Activated CD4-positive, alpha-beta T cell treated with anti-CD3 and anti-CD28 coated beads for 48 hours (primary cell): Measurements from ENCODE around the gene WDFY4.

Experiments
- DNase-seq: peaks from one replicate; pipeline ENCODE4 v3.0.0-alpha.2; 2020

The WDFY4 gene

DNA sequence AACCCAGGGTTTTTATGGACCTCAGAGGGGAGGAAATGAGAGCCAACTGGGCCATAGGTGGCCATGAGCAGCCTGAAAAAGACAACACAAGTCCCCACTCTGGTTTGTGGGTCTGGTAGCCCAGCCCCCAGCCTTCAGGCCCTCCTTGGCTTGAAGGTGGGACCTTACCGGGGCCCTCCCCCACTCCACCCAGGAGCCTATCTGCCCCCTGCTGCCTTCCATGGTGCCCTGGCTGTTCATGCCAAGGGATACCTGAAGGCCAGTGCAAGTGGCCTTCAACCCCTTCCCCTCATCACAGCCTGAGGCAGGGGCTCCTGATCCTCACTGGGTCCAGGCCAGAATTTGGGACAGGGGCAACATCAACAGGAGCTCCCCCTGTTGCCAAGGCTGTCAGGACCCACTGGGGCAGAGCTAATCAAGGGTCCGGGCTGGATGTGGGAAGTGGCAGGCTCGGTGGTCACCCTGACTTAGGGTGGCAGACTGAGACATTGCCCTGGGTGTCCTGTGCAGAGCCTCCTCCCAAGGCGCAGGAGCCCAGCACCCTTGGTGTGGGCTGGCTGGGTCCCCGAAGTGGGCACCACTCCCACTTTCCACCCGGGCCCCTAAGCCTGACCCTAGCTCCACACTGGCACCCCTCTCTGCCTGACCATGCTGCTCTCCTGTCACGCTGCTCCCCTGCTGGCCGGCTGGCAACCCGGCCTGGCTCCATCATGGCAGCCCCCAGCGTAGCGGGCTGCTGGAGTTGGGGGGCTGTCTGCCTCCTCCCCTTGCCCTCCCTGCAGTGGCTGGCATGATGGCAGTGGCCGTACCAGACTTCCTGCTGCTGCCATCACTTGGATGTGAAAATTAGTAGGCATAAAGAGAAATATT is 6.4 kb downstream of the WDFY4 start:
- no peak for DNase-seq

DNA sequence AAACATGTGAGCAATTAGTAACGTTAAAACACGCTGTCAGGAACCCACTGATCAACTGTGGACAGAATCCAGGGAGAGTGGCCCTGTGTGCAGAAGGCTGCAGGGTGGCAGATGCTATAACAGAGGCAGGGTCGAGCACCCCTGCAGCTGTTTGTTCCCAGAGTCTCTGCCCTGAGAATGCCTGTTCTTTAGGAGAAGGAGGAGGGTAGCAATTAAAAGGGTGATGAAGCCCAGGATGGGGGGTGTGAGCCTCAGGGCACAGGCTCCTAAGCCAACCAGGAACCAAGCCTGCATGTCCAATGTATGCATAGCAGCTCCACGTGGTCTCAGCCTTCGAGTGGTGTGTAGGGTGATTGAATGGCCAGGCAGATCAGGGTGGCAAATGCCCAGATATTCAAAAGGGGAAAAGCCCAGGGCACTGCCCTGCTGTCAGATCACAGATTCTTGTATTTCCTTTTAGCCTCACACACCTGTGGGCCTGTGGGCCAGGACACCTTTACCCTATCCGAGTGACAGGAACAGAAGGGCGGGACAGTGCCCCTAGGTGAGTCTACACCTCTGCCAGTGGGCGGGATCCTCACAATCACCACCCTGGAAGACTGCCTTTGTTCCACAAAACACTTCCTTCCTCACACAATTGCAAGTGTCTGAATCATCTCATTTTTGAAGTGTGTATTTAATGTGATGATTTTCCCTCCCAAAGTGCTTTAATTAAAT is 7.3 kb downstream of the WDFY4 start:
- no peak for DNase-seq

DNA sequence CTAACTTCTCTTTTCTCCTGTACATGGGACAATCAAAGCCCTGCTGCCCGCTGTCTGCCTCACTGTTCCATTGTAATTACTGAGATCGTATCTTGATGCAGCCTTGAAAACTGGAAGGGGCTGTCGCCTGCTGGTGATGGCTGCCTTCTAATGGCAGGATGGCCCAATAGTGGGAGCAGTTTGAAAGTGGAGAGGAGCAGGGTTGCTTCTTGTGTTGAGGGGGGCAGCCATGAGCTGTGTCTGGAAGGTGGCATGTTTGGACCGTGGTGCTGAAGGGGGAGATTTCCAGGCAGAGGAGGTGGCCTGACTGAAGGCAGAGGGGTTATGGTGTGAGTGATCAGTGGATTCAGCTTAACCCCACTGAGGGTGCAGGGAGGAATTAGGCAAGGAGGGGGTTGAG is 8.1 kb downstream of the WDFY4 start:
- DNase-seq: no peak

DNA sequence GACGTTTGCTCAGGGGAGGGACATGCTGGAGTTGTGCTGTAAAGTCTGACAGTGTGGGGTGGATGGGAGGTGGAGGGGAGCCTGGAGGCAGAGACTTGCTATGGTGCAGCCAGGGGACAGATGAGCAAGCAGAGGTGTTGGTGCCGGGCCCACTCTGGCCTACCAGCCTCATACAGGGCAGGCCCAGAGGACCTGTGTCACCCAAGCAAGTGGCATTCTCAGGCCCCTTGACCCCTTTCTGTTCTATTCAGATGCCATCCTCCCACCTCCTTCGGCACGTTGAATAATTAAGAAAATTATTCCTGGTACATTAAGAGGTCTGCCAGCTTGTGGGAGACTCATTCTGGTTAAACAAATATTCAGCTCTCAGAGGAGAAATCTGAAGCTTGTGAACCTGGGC is 8.5 kb downstream of the WDFY4 start:
- DNase-seq: no peak

DNA sequence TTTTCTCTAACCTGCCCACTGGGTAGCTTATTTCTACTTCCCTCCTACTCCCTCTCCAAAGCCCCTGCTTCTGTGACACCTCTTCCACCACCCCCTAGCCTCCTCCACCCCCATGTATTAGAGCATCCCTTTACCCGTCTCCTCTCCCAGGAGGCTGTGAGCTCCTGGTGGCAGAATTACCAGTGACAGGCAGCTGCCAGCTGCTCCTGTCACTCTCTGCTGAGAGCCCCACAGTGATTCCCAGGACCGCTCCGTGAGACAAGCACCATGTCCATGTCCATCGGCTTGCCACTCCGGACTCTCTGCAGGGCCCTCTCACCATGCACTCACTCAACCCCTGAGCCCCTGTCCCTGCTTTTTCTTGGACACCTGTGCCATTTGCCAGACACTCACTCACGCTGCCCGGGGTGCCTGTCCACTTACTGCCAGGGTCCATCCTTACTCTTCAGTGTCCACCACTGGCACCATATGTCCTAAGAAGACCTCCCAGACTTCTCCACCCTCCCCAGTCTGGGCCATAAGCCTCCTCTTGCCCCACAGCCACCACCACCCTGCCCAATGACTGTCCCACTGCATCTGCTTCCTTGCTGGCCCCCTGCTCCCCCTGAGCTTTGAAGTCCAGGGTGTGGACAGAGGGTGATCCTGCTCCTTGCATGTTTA is 9.8 kb downstream of the WDFY4 start:
- no peak for DNase-seq

DNA sequence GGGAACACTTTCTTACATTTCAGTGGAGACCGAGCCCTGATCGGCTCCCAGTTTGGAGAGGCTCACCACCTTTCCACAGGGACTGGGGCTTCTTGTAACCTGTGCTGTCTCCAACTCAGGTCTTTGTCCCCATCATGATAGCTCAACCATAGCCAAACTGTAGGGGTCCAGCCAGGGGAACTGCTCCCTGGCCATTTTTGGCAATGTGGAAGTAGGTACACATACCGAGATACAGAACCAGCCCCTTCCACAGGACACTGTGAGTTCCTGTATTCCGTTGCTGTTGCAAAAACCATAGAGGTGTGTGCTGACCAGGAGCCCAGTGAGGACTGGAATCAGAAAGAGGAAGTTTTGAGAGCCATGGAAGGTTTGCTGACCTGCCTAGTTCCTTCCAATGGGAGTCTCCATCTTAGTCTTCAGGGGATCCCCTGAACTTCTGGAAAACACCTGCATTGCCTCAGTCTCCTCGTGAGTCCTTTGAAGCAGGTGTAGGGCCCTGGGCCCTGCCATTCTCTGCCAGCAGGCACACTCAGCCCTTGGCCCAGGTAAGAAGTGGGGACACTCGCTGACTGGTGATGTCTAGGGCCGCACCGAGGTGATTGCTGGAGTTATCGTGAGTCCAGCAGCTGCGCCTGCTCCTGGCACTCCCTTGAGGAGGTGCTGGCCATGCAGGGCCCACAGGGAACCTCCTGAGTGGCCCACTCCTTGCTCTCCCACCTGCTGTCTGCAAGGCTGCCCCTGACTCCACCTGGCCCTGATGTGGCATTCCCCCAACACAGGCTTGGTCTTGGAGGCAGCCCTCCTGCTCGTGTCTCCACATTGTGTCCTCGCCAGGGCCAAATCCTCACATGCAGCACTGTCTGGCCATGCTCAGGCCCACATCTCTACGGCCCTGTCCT is 11.2 kb downstream of the WDFY4 start:
- DNase-seq: no peak

DNA sequence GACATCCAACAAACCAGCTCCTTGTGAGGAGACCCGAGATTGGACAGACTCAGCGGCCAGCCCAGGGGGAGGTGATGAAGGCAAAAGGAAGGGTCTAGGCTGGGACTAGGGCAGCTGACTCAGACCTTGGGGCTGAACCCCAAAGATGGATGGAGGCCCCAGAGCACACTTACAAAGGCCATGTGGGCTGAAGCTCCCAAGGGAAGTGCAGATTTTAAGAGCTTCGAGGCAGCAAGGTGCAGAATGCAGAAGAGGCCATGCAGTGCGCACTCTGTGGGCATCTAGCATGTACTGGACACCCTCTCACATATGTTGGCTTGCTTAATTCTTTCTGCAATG is 11.8 kb downstream of the WDFY4 start:
- no peak for DNase-seq

DNA sequence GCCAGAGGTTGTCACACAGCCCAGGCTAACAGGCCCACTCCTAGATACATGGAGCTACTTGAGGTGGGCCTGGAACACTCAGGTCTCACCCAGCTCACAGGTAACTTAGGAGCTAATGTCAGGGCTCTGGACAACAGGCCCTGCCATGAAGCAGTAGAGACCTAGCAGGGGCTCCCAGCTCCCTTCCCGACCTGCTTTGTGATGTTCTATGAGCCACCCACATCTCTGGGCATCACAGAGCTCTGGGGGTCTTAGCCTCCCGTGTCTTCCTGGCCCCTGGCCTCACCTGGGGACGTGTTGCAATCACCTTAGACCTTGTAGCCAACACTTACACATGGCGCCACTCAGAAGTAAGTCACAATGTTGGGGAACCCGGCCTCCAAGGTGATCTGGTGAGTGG is 12.4 kb downstream of the WDFY4 start:
- DNase-seq: no peak

DNA sequence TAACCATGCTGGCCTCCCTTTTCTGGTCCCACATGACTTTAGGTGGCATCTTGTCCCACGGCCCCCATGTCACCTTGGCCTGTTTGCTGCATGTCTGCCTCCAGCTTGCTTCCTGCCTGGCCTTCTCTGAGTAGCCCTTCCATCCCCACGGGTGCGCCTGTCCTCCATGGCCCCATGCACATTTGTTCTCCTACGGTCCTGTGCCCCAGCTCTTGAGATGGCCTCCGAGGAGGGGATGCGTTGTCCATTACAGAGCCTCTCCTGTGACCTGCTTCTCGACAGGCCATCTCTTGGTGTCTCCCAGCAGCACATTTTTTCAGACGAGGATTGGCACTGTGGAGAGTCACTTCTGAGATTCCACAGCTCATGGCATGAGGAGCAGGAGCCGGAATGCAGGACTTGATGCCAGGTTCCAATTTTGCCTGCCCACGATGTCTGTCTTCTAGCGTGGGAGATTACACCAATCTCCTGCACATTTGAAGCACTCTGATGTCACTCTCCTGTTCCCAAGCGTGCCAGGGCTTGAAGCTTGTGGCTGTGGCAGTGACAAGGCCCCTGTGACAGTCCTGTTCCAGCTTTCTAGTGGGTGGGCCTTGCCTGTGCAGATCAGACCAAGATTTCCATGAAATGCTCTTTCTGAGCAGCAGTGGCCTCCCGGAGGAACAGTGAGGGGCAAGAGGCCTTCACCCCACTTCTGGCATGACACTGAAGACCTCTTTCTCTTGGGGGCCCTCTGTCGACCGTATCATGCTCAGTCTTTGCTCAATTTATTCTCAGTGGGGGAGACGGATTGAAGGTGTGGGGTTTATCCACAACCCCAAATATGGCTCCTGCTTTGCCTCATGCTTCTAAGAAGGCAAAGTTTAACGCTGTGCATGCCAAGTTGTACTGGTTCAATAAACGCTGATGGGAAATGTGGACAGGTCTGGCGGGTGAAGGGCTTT is 13.4 kb downstream of the WDFY4 start:
- DNase-seq: no peak

DNA sequence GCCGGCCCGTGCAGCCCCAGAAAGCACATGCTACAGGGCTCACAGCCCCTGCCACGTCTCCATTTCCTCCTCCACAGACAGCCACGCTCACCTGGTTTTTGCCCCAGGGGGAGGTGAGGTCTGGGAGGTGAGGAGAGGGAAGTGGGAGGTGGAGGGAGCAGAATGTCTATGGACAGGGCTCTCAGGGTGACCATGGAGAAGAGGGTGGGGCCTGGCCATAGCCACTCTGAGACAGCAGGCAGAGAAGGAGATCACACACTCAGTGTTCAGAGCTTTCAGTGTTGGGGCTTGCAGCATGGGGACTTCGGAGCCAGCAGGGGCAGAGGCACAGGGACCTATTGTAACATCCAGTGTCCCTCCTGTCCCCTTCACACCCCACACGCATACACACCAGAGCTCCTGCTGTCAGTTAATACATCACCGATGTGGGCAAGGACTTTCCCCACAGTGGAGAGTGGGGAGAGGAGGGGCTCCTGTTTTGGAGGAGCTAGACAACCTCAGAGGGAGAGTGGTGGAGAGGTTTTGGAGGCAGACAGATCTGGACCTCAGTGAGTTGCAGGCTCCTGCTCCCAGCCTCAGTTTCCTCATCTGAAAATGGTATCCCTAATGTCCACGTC is 14.4 kb downstream of the WDFY4 start:
- DNase-seq: no peak

DNA sequence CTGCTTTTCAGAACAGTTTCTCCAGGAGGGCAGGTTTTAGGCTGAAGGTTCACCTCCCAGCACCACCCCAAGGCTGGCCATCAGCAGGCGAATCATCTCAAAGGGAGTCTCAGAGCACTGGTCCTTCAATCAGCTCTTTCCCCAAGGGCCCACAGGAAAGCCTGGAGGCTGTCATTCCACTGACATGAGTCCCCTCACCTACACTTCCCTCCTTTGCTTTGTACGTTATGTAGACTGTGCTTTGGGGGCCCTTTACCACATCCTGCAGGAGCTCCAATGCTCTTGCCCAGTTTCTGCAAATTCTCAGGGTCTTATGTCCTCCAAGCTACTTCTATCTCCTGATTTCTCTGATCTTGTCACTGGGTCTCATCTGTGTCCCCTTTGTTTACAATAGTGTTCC is 15.4 kb downstream of the WDFY4 start:
- no peak for DNase-seq

DNA sequence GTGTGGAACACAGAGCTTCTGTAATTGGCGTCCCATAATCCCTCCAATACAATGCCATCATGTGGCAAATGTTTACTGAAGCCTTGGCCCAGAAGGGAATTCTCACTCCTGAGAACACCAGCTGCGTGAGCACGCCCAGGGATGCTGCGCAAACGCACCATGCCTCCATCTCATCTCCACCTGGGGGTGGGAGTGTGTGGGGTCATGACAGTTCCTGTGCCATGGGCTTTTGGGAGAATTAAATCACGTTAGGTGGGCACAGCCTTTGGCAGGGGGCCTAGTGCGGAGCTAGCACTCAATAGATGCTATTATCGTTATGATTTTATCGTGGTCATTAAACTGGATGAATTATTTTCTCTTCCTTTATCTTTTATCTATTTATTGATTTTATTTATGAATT is 15.8 kb downstream of the WDFY4 start:
- DNase-seq: no peak

DNA sequence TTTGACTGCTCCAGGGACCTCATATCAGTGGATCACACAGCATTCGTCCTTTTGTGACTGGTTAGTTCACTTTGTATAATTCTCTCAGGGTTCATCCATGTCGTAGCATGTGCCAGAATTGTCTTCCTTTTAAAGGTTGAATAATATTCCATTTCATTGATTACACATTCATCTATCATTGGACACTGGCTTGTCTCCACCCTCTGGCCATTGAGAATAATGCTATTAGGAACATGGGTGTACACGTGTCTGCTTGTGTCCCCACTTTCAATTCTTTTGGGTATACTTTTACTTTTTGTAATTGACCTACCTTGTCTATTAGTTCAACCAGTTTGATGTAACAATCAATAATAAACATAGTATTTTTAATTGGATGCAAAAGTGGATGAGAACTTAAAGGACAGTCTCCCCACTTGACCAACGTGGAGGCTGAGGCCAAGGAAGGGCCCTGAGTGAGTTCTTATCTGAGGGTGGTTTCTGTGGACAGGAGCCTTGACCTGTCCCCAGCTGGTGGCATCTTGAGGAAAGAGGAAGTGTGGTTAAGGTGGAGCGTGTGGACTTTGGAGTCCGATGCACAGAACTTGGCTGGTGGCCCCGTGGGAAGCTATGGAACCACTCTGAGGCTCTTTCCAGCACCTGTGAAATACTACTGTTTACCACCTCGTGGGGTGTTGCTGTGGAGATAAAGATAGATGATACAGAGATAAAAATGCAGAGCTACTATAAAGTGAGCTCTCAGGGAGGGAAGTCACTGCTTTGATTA is 16.6 kb downstream of the WDFY4 start:
- no peak for DNase-seq

DNA sequence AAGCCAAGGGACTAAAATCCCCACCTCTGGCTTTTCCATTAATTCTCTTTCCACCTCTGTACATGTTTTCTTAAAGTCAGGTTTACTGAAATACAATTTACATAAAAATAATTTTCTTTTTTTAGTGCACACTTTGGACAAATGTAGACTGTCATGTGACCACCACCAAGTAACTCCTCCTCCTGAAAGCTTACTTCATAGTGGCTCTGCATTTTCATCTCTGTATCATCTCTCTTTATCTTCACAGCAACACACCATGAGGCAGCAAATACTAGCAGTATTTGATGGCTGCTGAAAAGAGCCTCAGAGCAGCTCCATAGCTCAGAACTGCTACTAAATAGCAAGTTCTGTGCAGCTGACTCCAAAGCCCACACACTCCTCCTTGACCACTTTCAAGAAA is 17.3 kb downstream of the WDFY4 start:
- DNase-seq: no peak

DNA sequence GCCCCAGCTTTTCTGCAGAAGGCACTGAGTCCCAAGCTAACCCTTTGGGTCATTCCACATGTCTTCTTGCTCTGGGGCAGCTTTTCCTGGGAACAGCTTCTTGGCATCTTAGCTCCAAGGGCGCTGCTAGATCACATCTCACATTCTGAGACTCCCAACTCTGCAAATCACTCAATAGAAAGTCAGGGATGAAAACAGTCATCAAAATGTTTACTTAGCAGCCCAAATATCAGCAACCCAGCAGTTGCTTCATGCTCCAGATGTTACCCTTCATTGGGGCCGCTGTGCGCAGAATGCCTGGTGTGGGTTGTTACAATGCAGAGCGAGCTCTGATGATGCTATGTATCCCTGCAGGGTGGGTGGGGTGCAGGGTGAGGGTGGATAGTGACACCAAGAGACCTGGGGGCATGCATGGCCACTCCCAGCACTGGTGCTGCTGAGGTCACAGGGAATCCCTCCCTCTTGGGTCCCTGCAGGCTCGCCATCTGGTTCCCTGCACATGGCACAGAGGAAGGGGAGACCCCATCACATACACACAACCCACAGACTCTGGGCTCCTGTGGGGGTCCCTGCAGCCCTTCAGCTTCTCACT is 19.0 kb downstream of the WDFY4 start:
- no peak for DNase-seq

DNA sequence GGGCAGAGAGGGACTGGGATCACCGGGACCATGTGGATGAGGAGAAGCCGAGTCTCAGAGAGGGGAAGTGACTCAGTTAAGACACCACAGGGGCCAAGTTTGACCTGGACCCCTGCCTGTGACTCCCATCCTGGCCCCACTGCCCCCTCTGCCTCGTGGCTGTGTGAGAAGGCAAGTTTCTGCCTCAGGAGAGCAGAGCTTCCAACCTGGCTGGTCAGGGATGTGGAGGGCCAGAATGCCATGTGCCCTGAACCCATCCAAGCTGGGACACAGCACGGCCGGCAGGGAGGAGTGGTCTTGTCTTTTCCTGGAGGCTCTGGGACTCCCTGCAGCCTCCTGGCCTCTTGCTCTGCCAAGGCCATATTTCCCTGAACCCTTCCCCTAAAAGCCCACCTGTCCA is 19.5 kb downstream of the WDFY4 start:
- DNase-seq: no peak

DNA sequence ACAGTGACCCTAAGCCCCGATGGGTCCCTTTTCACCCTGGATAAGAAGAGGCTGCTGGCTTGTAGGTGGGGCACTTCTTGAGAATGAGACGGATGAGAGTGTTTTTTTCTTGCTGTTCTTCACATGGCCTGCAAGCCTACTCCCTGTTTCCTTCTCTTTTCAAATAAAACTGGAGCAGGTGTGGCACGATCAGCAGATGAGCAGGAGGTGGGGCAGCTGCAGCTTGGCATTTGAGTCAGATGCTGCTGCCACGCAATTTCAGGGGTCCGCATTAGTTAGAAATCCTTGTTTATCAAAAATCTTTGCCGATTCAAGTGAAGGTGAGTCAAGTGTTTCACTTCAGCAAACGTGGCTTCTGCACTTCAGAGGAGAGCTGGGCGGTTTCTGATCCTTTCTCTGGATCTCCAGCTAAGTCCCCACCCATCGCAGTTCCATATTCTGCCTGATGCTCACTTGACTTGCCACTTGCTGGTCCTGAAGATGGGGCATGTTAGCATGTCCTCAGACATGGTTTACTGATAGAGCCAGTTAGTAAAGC is 20.8 kb downstream of the WDFY4 start:
- DNase-seq: no peak

DNA sequence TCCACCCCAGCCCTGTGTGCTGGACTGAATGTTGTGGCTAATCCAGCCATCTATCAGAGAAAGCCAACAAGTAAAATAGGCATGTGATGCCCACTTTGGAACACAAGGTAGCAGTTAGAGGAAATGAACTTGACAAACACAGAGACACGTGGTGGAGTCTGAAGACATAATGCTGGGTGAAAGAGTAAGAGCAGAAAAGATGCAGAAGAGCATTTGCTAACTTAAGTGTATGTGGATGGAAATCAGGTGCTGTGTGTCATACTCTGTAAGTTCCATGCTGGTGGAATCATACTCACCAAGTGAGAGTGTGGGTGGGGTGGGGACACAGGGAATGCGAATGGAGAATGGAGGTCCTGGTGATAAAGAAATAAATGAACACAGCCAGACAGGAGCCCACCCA is 22.8 kb downstream of the WDFY4 start:
- no peak for DNase-seq

DNA sequence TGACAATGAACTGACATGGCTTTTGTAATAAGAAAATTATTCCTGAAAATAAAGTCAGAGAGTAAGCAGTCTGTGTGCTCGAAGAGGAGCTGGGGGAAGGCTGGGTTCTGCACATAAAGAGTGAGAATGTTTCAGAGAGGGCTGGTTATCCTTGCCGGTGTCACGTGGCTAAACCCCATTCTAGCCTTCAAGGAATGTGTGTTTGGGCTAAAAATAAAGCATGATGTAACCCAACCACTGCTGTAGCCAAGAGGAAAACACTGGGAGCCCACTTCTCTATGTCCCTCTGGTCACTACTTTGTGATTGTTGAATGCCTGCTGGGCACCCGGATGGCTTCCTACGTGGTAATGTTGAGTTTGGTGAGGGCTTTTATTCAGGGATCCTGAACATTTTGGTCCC is 23.5 kb downstream of the WDFY4 start:
- no peak for DNase-seq
